NCI-H1694 treated with DMSO at 0.1 percent for 48 hours (cell line): ENCODE data around the gene FECH.
"Not testable (repeated sequence)": the region's sequence is repeated elsewhere in the genome, so short reads cannot be mapped to it uniquely, and the experiment has no call there.

Experiments used
- DNase-seq: peaks from one replicate; lab custom pipeline; 2025; lab: John Stamatoyannopoulos, UW

The FECH gene

GRCh38 chr18:57586251-57587049 lies at the start of gene FECH:
Gene FECH (minus strand): TSS chr18:57586702. CDS start chr18:57586620, 82 bp downstream.
- peak; percentile 4 for DNase-seq

- no peak for DNase-seq
Measured at GRCh38 chr18:57635003-57635822, 48.7 kb upstream of the FECH start.

GRCh38 chr18:57631697-57632096 lies 45.2 kb upstream of the FECH start:
- no peak for DNase-seq

- no peak for DNase-seq
Measured at GRCh38 chr18:57630754-57631595, 44.5 kb upstream of the FECH start.

GRCh38 chr18:57630002-57630753 lies 43.7 kb upstream of the FECH start:
- peak; percentile 84 for DNase-seq

GRCh38 chr18:57629422-57629821 lies 42.9 kb upstream of the FECH start:
- DNase-seq: no peak

- no peak for DNase-seq
Measured at GRCh38 chr18:57627488-57627887, 41.0 kb upstream of the FECH start.

- DNase-seq: no peak
Measured at GRCh38 chr18:57624988-57625387, 38.5 kb upstream of the FECH start.

GRCh38 chr18:57621246-57621604 lies 34.7 kb upstream of the FECH start:
- no peak for DNase-seq

GRCh38 chr18:57619876-57620275 lies 33.4 kb upstream of the FECH start:
- no peak for DNase-seq

GRCh38 chr18:57618910-57619309 lies 32.4 kb upstream of the FECH start:
- no peak for DNase-seq

GRCh38 chr18:57603871-57604270 lies 17.4 kb upstream of the FECH start:
- no peak for DNase-seq

- no peak for DNase-seq
Measured at GRCh38 chr18:57595347-57595746, 8.8 kb upstream of the FECH start.

GRCh38 chr18:57592716-57593115 lies 6.2 kb upstream of the FECH start:
- DNase-seq: not testable (repeated sequence)

GRCh38 chr18:57589161-57589560 lies 2.7 kb upstream of the FECH start:
- no peak for DNase-seq

- no peak for DNase-seq
Measured at GRCh38 chr18:57587098-57587661, 678 bp upstream of the FECH start.

- DNase-seq: no peak
Measured at GRCh38 chr18:57585855-57586250, 649 bp downstream of the FECH start.

- DNase-seq: no peak
Measured at GRCh38 chr18:57585421-57585820, 1.1 kb downstream of the FECH start.

- DNase-seq: no peak
Measured at GRCh38 chr18:57584444-57584843, 2.1 kb downstream of the FECH start.

- no peak for DNase-seq
Measured at GRCh38 chr18:57583297-57583835, 3.1 kb downstream of the FECH start.
